ENCODE data around the gene NDUFA5.

Gene NDUFA5

GRCh38 chr7:123502201-123502600 lies 55.4 kb downstream of the NDUFA5 start:
- DNase-seq (ENCODE audit: low spot score), result no peak

GRCh38 chr7:123500878-123501489 lies 56.6 kb downstream of the NDUFA5 start:
- DNase-seq (ENCODE audit: low spot score), result no peak

- DNase-seq (ENCODE audit: low spot score), result no peak
These were observed 58.2 kb downstream of the NDUFA5 start for GRCh38 chr7:123499211-123499970.

GRCh38 chr7:123498601-123499000 lies 59.0 kb downstream of the NDUFA5 start:
- no peak for DNase-seq (ENCODE audit: low spot score)

GRCh38 chr7:123498031-123498430 lies 59.6 kb downstream of the NDUFA5 start:
- no peak for DNase-seq (ENCODE audit: low spot score)

- DNase-seq (ENCODE audit: low spot score), result peak; percentile 49
These were observed 63.3 kb downstream of the NDUFA5 start for GRCh38 chr7:123494193-123494796.

GRCh38 chr7:123492485-123492884 lies 65.1 kb downstream of the NDUFA5 start:
- DNase-seq (ENCODE audit: low spot score), result peak; percentile 3

All from kidney capillary endothelial cell (primary cell).